Endothelial cell of umbilical vein (primary cell): ENCODE data around the gene DENND1A. TPM values are rescaled to one million over a fixed set of nuclear protein-coding genes. Genes with fewer than 3 reads are reported as not detected.

Experiments
- BruUV-seq: library from RNA; stranded (reverse); fragments of 400-500 nt; replicated peaks from 2 replicates; lab custom pipeline; 2021; lab: Mats Ljungman, UMichigan
- CTCF ChIA-PET: fragments of 300-600, 350-600 bp; sonication (Branson Sonifier 250); formaldehyde crosslinking; loops from one replicate; lab custom pipeline; 2021; ENCODE audit warnings: antibody characterized with exemption, inconsistent platforms; lab: Charles Lee
- POLR2A ChIA-PET: fragments of 300-600, 350-600 bp; sonication (Branson Sonifier 250); formaldehyde crosslinking; loops from one replicate; lab custom pipeline; 2021; ENCODE audit warnings: antibody characterized with exemption, inconsistent platforms; lab: Charles Lee
- DNase-seq: peaks from one replicate; pipeline ENCODE4 v3.0.0-alpha.2; 2011; ENCODE audit warnings: low read depth, low spot score
- FAIRE-seq: peaks from 2 replicates; lab custom pipeline; 2011; peaks lifted over from hg19 to GRCh38; lab: Jason Lieb, UNC
- H2AFZ ChIP-seq: 2 replicates; pipeline ENCODE4 v1.6.0; 2012; ENCODE audit warnings: low read depth, low read length, control low read depth, inconsistent platforms
- H3K27ac ChIP-seq: 2 replicates; pipeline ENCODE4 v1.5.1; 2011; ENCODE audit warnings: low read depth, mild to moderate bottlenecking, control low read depth, low read length, moderate library complexity; ENCODE audit not compliant: insufficient read depth
- H3K27me3 ChIP-seq, 2 experiments: 2 replicates each; pipeline versions ENCODE4 v1.6.0 to v1.6.1; 2011; ENCODE audit warnings: low read length in 2 of 2, mixed read lengths in 1 of 2; ENCODE audit not compliant: control insufficient read depth in 2 of 2, insufficient read depth in 2 of 2
- H3K36me3 ChIP-seq, 2 experiments: 2 replicates in 1 of 2; 3 replicates in 1 of 2; pipeline ENCODE4 v1.5.1; 2011; ENCODE audit warnings: low read length in 2 of 2, mild to moderate bottlenecking in 1 of 2, moderate library complexity in 1 of 2; ENCODE audit not compliant: control insufficient read depth in 2 of 2, insufficient read depth in 2 of 2; ENCODE audit errors: extremely low read depth in 1 of 2
- H3K4me1 ChIP-seq: 3 replicates; pipeline ENCODE4 v1.5.1; 2011; ENCODE audit warnings: mild to moderate bottlenecking, low read length; ENCODE audit not compliant: control insufficient read depth, insufficient read depth; ENCODE audit errors: extremely low read depth
- H3K4me2 ChIP-seq: 2 replicates; pipeline ENCODE4 v1.6.1; 2011; ENCODE audit warnings: low read length, control low read depth, mixed read lengths; ENCODE audit not compliant: insufficient read depth
- H3K4me3 ChIP-seq, 3 experiments: fragments of 200-600 bp in 1 of 3; sonication (generic), shearing (Covaris generic) in 1 of 3; replicated peaks in 1 of 3; 2 replicates each; pipeline ENCODE4 v1.5.1; 2011 to 2016; ENCODE audit warnings: control low read depth in 3 of 3, low read length in 3 of 3, mild to moderate bottlenecking in 2 of 3, inconsistent platforms in 1 of 3, low read depth in 1 of 3, moderate library complexity in 1 of 3; ENCODE audit not compliant: insufficient read depth in 1 of 3
- H3K79me2 ChIP-seq: 2 replicates; pipeline ENCODE4 v1.6.0; 2012; ENCODE audit warnings: low read length, inconsistent platforms; ENCODE audit not compliant: control insufficient read depth, insufficient read depth
- H3K9ac ChIP-seq: replicated peaks from 2 replicates; pipeline ENCODE3; 2011; ENCODE audit warnings: low read length, control low read depth; ENCODE audit not compliant: insufficient read depth; ENCODE audit errors: extremely low read depth
- H3K9me1 ChIP-seq: replicated peaks from 3 replicates; pipeline ENCODE4 v1.6.0; 2011; ENCODE audit warnings: mild to moderate bottlenecking, low read length; ENCODE audit not compliant: control insufficient read depth, insufficient read depth; ENCODE audit errors: extremely low read depth
- H3K9me3 ChIP-seq: replicated peaks from 2 replicates; pipeline ENCODE4 v1.5.1; 2012; ENCODE audit warnings: low read length, inconsistent platforms; ENCODE audit not compliant: control insufficient read depth, insufficient read depth
- H4K20me1 ChIP-seq: replicated peaks from 2 replicates; pipeline ENCODE3; 2011; ENCODE audit warnings: mild to moderate bottlenecking, low read length; ENCODE audit not compliant: control insufficient read depth, insufficient read depth; ENCODE audit errors: extremely low read depth
- CTCF ChIP-seq, 2 donors: IDR thresholded peaks; 1 replicate in 1 of 2; 2 replicates in 1 of 2; pipeline ENCODE4 v1.5.1; 2011; ENCODE audit warnings: low read length in 2 of 2, mild to moderate bottlenecking in 2 of 2, moderate library complexity in 2 of 2, control low read depth in 1 of 2, inconsistent platforms in 1 of 2, low read depth in 1 of 2; ENCODE audit not compliant: insufficient read depth in 1 of 2; ENCODE audit errors: extremely low read depth in 1 of 2
- EZH2 ChIP-seq: IDR thresholded peaks from 2 replicates; pipeline ENCODE4 v1.6.1; 2012; ENCODE audit warnings: borderline replicate concordance, low read depth, mild to moderate bottlenecking, moderate library complexity, low read length, inconsistent platforms; ENCODE audit not compliant: severe bottlenecking
- FOS ChIP-seq: IDR thresholded peaks from 2 replicates; pipeline ENCODE4 v1.6.1; 2011; ENCODE audit warnings: mild to moderate bottlenecking, low read length, moderate library complexity, borderline replicate concordance; ENCODE audit not compliant: insufficient read depth
- GATA2 ChIP-seq: IDR thresholded peaks from 2 replicates; pipeline ENCODE4 v1.7.0; 2011; ENCODE audit warnings: low read depth, mild to moderate bottlenecking, moderate library complexity, mixed read lengths, low read length; ENCODE audit not compliant: insufficient read length, insufficient read depth
- JUN ChIP-seq: IDR thresholded peaks from 2 replicates; pipeline ENCODE4 v1.6.1; 2011; ENCODE audit warnings: borderline replicate concordance, low read depth; ENCODE audit not compliant: insufficient read length, insufficient read depth
- MAX ChIP-seq: IDR thresholded peaks from 2 replicates; pipeline ENCODE4 v1.6.1; 2011; ENCODE audit not compliant: insufficient read depth, insufficient read length
- MYC ChIP-seq: IDR thresholded peaks from one replicate; pipeline ENCODE4 v1.6.1; 2011; ENCODE audit warnings: mild to moderate bottlenecking, low read depth, low read length
- POLR2A ChIP-seq: IDR thresholded peaks from 2 replicates; pipeline ENCODE4 v1.6.1; 2012; ENCODE audit warnings: low read depth, mild to moderate bottlenecking, control low read depth, low read length
- POLR2AphosphoS5 ChIP-seq: IDR thresholded peaks from 2 replicates; pipeline ENCODE4 v1.6.1; 2012; ENCODE audit warnings: low read depth, mild to moderate bottlenecking, control low read depth, low read length, moderate library complexity; ENCODE audit not compliant: insufficient read depth
- dilution Hi-C: fragments of 300-500 bp; cut with MboI; formaldehyde crosslinking; loops from one replicate; pipeline ENCODE4 v1.15.0; 2019; ENCODE audit warnings: low sequenced_read_pairs; ENCODE audit not compliant: extremely low pct_ligation_motif_present
- intact Hi-C: fragments of 100-400 bp; cut with micrococcal nuclease; formaldehyde crosslinking; loops from one replicate; pipeline ENCODE4 v1.10.0; 2022
- polyA plus RNA-seq, 4 experiments: library from polyadenylated mRNA; depleted of rRNA in 3 of 4; stranded (reverse) in 3 of 4; unstranded in 1 of 4; fragments of >200 nt; gene quantifications; 2 replicates each; pipeline versions ENCODE4 v1.2.1 to v1.2.3, GENCODE V29; 2011 to 2012; ENCODE audit warnings: missing spikeins in 1 of 4
- total RNA-seq: library from RNA; stranded (reverse); gene quantifications from 2 replicates; pipeline ENCODE4 v1.2.3, GENCODE V29; 2021

Gene DENND1A
- total and polyA plus RNA-seq, 2 donors (not counting 3 experiments of a cell fraction or from before 2014, with no cell fraction given) = 18.5 to 24.5 TPM

GRCh38 chr9:123586275-123586674 lies 343.7 kb downstream of the DENND1A start:
- intact Hi-C loops = no loop called here
- no TSS peak for BruUV-seq
- no peak overlapping the region for H3K4me3 ChIP-seq
- H3K36me3 ChIP-seq = no peaks in the 10 kb centered on the region
- no peaks in the 10 kb centered on the region for H3K79me2 ChIP-seq
- no peak overlapping the region for H2AFZ ChIP-seq
- H3K27ac ChIP-seq = no peak overlapping the region
- H3K9me3 ChIP-seq = no peaks in the 10 kb centered on the region
- H3K9me1 ChIP-seq = no peaks in the 10 kb centered on the region
- H3K4me2 ChIP-seq = no peak overlapping the region
- POLR2A ChIA-PET = no interaction called here
- no peak for DNase-seq
- no peak for FAIRE-seq
- no peak for TF ChIP-seq GATA2
- no peak for TF ChIP-seq POLR2AphosphoS5
- no peak for TF ChIP-seq FOS
- TF ChIP-seq MYC = no peak
- TF ChIP-seq JUN = no peak
- TF ChIP-seq CTCF (IDR thresholded peaks at IDR 0.05; ENCODE audit: extremely low read depth in 1 of 2, insufficient read depth in 1 of 2, low read depth in 1 of 2, low read length in 2 of 2) = no peak
- no peak for TF ChIP-seq EZH2
- TF ChIP-seq POLR2A = no peak
- TF ChIP-seq MAX = no peak
- H4K20me1 ChIP-seq = no peaks in the 10 kb centered on the region
- no peaks in the 10 kb centered on the region for H3K4me1 ChIP-seq
- CTCF ChIA-PET = no interaction called here
- H3K9ac ChIP-seq = no peak overlapping the region
- H3K27me3 ChIP-seq = no peaks in the 10 kb centered on the region
- dilution Hi-C loops = no loop called here
